HG02798 (cell line): ENCODE data around the gene PDE5A.

Experiments
- ATAC-seq: cut with Tn5 transposase; IDR thresholded peaks from one replicate; pipeline ENCODE4 v1.9.1; 2021; ENCODE audit warnings: mild to moderate bottlenecking; ENCODE audit not compliant: unreplicated experiment, poor library complexity

Gene PDE5A

GRCh38 chr4:119525771-119526712 is 102.6 kb downstream of the PDE5A start:
- ATAC-seq, result no peak

- no peak for ATAC-seq
Measured at GRCh38 chr4:119525005-119525749, 103.4 kb downstream of the PDE5A start.

- no peak for ATAC-seq
Measured at GRCh38 chr4:119523399-119523798, 105.2 kb downstream of the PDE5A start.

GRCh38 chr4:119521268-119521667 is 107.3 kb downstream of the PDE5A start:
- no peak for ATAC-seq

- no peak for ATAC-seq
Measured at GRCh38 chr4:119518915-119519410, 109.6 kb downstream of the PDE5A start.

- ATAC-seq, result no peak
Measured at GRCh38 chr4:119518230-119518892, 110.2 kb downstream of the PDE5A start.

- no peak for ATAC-seq
Measured at GRCh38 chr4:119517361-119518229, 111.0 kb downstream of the PDE5A start.

GRCh38 chr4:119512398-119512797 is 116.2 kb downstream of the PDE5A start:
- no peak for ATAC-seq

GRCh38 chr4:119510395-119511149 is 118.0 kb downstream of the PDE5A start:
- ATAC-seq, result no peak

GRCh38 chr4:119508281-119508680 is 120.3 kb downstream of the PDE5A start:
- ATAC-seq, result no peak

- ATAC-seq, result no peak
Measured at GRCh38 chr4:119506806-119507205, 121.8 kb downstream of the PDE5A start.

- no peak for ATAC-seq
Measured at GRCh38 chr4:119504616-119505015, 124.0 kb downstream of the PDE5A start.

GRCh38 chr4:119501740-119502139 is 126.9 kb downstream of the PDE5A start:
- no peak for ATAC-seq

- no peak for ATAC-seq
Measured at GRCh38 chr4:119498527-119498926, 130.1 kb downstream of the PDE5A start.

- ATAC-seq, result no peak
Measured at GRCh38 chr4:119493886-119494285, 134.7 kb downstream of the PDE5A start.

- ATAC-seq, result no peak
Measured at GRCh38 chr4:119493419-119493818, 135.2 kb downstream of the PDE5A start.

GRCh38 chr4:119490335-119490734 is 138.3 kb downstream of the PDE5A start:
- ATAC-seq, result no peak

- no peak for ATAC-seq
Measured at GRCh38 chr4:119489305-119489704, 139.3 kb downstream of the PDE5A start.

- ATAC-seq, result no peak
Measured at GRCh38 chr4:119480331-119480730, 148.3 kb downstream of the PDE5A start.
